H9 (cell line): ENCODE data around the gene ZNF783. TPM values are rescaled to one million over a fixed set of nuclear protein-coding genes. Genes with fewer than 3 reads are reported as not detected.

ENCODE experiments used
- DNase-seq: peaks from one replicate; pipeline ENCODE4 v3.0.0-alpha.2; 2017
- H2AFZ ChIP-seq: one replicate; pipeline ENCODE4 v1.6.1; 2013; ENCODE audit warnings: mild to moderate bottlenecking, low read length, control low read depth, moderate library complexity
- H2AK5ac ChIP-seq: 2 replicates; pipeline ENCODE4 v1.6.1; 2013; ENCODE audit warnings: low read length, control low read depth, mixed read lengths; ENCODE audit not compliant: insufficient read length
- H2BK120ac ChIP-seq: one replicate; pipeline ENCODE4 v1.6.1; 2013; ENCODE audit warnings: low read depth, mild to moderate bottlenecking, low read length, control low read depth, inconsistent platforms; ENCODE audit not compliant: poor library complexity, severe bottlenecking
- H2BK12ac ChIP-seq: 2 replicates; pipeline ENCODE4 v1.6.1; 2013; ENCODE audit warnings: low read length, control low read depth, mixed read lengths, low read depth; ENCODE audit not compliant: insufficient read length
- H2BK15ac ChIP-seq: 2 replicates; pipeline ENCODE4 v1.6.1; 2013; ENCODE audit warnings: low read depth, low read length, control low read depth
- H2BK20ac ChIP-seq: one replicate; pipeline ENCODE4 v1.6.1; 2013; ENCODE audit warnings: low read depth, mild to moderate bottlenecking, low read length, control low read depth, inconsistent platforms; ENCODE audit not compliant: poor library complexity, severe bottlenecking
- H2BK5ac ChIP-seq: 2 replicates; pipeline ENCODE4 v1.6.1; 2013; ENCODE audit warnings: low read length, control low read depth, mixed read lengths; ENCODE audit not compliant: insufficient read length
- H3K14ac ChIP-seq: 2 replicates; pipeline ENCODE4 v1.6.1; 2013; ENCODE audit warnings: low read length, control low read depth; ENCODE audit not compliant: insufficient read depth
- H3K18ac ChIP-seq: 2 replicates; pipeline ENCODE4 v1.6.1; 2013; ENCODE audit warnings: low read depth, mild to moderate bottlenecking, mixed read lengths, low read length, control low read depth; ENCODE audit not compliant: insufficient read length
- H3K23ac ChIP-seq: 2 replicates; pipeline ENCODE4 v1.6.1; 2013; ENCODE audit warnings: low read length, control low read depth, mixed read lengths, low read depth; ENCODE audit not compliant: insufficient read length
- H3K23me2 ChIP-seq: 2 replicates; pipeline ENCODE4 v1.6.1; 2013; ENCODE audit warnings: low read depth, mild to moderate bottlenecking, mixed read lengths, low read length, control low read depth; ENCODE audit not compliant: insufficient read length, poor library complexity, severe bottlenecking
- H3K27ac ChIP-seq: 2 replicates; pipeline ENCODE4 v1.5.1; 2013; ENCODE audit warnings: low read length, control low read depth, mixed read lengths, low read depth; ENCODE audit not compliant: insufficient read length
- H3K27me3 ChIP-seq: 2 replicates; pipeline ENCODE4 v1.6.1; 2013; ENCODE audit warnings: low read length, control low read depth, inconsistent platforms; ENCODE audit not compliant: insufficient read depth
- H3K4ac ChIP-seq: 2 replicates; pipeline ENCODE4 v1.6.1; 2013; ENCODE audit warnings: low read depth, mild to moderate bottlenecking, control low read depth, inconsistent platforms, low read length, moderate library complexity
- H3K4me1 ChIP-seq: 2 replicates; pipeline ENCODE4 v1.6.1; 2013; ENCODE audit warnings: low read length, control low read depth, inconsistent platforms; ENCODE audit not compliant: insufficient read depth
- H3K4me2 ChIP-seq: 2 replicates; pipeline ENCODE4 v1.6.1; 2013; ENCODE audit warnings: low read length, control low read depth, mixed read lengths; ENCODE audit not compliant: insufficient read length, insufficient read depth
- H3K56ac ChIP-seq: 2 replicates; pipeline ENCODE4 v1.6.1; 2013; ENCODE audit warnings: low read depth, mild to moderate bottlenecking, mixed read lengths, low read length, control low read depth; ENCODE audit not compliant: insufficient read length
- H3K79me1 ChIP-seq: 2 replicates; pipeline ENCODE4 v1.6.1; 2013; ENCODE audit warnings: low read depth, mild to moderate bottlenecking, moderate library complexity, low read length, control low read depth, inconsistent platforms; ENCODE audit not compliant: insufficient read depth, poor library complexity, severe bottlenecking
- H3K79me2 ChIP-seq: 2 replicates; pipeline ENCODE4 v1.6.1; 2013; ENCODE audit warnings: low read length, control low read depth, inconsistent platforms; ENCODE audit not compliant: insufficient read depth
- H3K9ac ChIP-seq: 2 replicates; pipeline ENCODE4 v1.6.1; 2013; ENCODE audit warnings: low read length, control low read depth, mixed read lengths; ENCODE audit not compliant: insufficient read length; ENCODE audit errors: extremely low read depth
- H3K9me3 ChIP-seq: one replicate; pipeline ENCODE4 v1.6.1; 2013; ENCODE audit warnings: low read depth, low read length, inconsistent platforms; ENCODE audit not compliant: control insufficient read depth
- H3T11ph ChIP-seq: one replicate; pipeline ENCODE4 v1.6.1; 2013; ENCODE audit warnings: mild to moderate bottlenecking, low read length, control low read depth, inconsistent platforms
- H4K20me1 ChIP-seq: one replicate; pipeline ENCODE4 v1.6.1; 2013; ENCODE audit not compliant: control insufficient read depth, insufficient read length, insufficient read depth
- H4K5ac ChIP-seq: 2 replicates; pipeline ENCODE4 v1.6.1; 2013; ENCODE audit warnings: low read depth, mild to moderate bottlenecking, mixed read lengths, low read length, control low read depth; ENCODE audit not compliant: insufficient read length
- H4K8ac ChIP-seq: replicated peaks from 2 replicates; pipeline ENCODE4 v1.6.1; 2013; ENCODE audit warnings: low read length, control low read depth, mixed read lengths, low read depth; ENCODE audit not compliant: insufficient read length
- H4K91ac ChIP-seq: 2 replicates; pipeline ENCODE4 v1.6.1; 2013; ENCODE audit warnings: low read depth, mild to moderate bottlenecking, moderate library complexity, mixed read lengths, low read length, control low read depth; ENCODE audit not compliant: insufficient read length
- H3K27ac Mint-ChIP-seq, 3 experiments: 2 replicates in 2 of 3; 3 replicates in 1 of 3; pipeline ENCODE4 v1.8.0; 2020 to 2021; ENCODE audit warnings: mixed read lengths in 3 of 3, mild to moderate bottlenecking in 1 of 3, moderate library complexity in 1 of 3
- H3K27me3 Mint-ChIP-seq: 2 replicates; pipeline ENCODE4 v1.8.0; 2021; ENCODE audit warnings: low read depth, mild to moderate bottlenecking, moderate library complexity, mixed read lengths
- H3K36me3 Mint-ChIP-seq, 3 experiments: 2 replicates in 2 of 3; 3 replicates in 1 of 3; pipeline ENCODE4 v1.8.0; 2020 to 2021; ENCODE audit warnings: low read depth in 3 of 3, mixed read lengths in 3 of 3; ENCODE audit not compliant: insufficient read depth in 1 of 3
- H3K4me1 Mint-ChIP-seq, 2 experiments: 2 replicates each; pipeline ENCODE4 v1.8.0; 2020; ENCODE audit warnings: mixed read lengths in 2 of 2
- H3K4me3 Mint-ChIP-seq, 2 experiments: 2 replicates in 1 of 2; 3 replicates in 1 of 2; pipeline ENCODE4 v1.8.0; 2020 to 2021; ENCODE audit warnings: mild to moderate bottlenecking in 2 of 2, mixed read lengths in 2 of 2, moderate library complexity in 1 of 2
- H3K9me3 Mint-ChIP-seq, 2 experiments: 2 replicates in 1 of 2; 3 replicates in 1 of 2; pipeline ENCODE4 v1.8.0; 2020; ENCODE audit warnings: mild to moderate bottlenecking in 2 of 2, mixed read lengths in 2 of 2, moderate library complexity in 1 of 2
- CTCF ChIP-seq: fragments of 200-600 bp; sonication (generic); conservative IDR thresholded peaks from 3 replicates; pipeline ENCODE4 v1.8.0; 2021; ENCODE audit warnings: antibody characterized with exemption, mild to moderate bottlenecking
- total RNA-seq: library from RNA; stranded (reverse); gene quantifications from 2 replicates; pipeline ENCODE4 v1.2.1, GENCODE V29; 2021

Gene ZNF783
- total RNA-seq, 1 experiment from 2014 or later = 13.6 TPM

GRCh38 chr7:149322737-149323136 is 60.7 kb downstream of the ZNF783 start:
- H3K4ac ChIP-seq = no peak overlapping the region
- H2BK20ac ChIP-seq = no peak overlapping the region
- TF ChIP-seq CTCF = no peak
- H2BK12ac ChIP-seq = no peak overlapping the region
- no peaks in the 10 kb centered on the region for H4K20me1 ChIP-seq
- H4K8ac ChIP-seq = no peak overlapping the region
- no peaks in the 10 kb centered on the region for H3K23me2 ChIP-seq
- H2AFZ ChIP-seq = no peak overlapping the region
- no peak overlapping the region for H3K18ac ChIP-seq
- H3K36me3 Mint-ChIP-seq = peaks cover 0 to 10% (median 8%) of the 10 kb centered on the region in 3 experiments; a peak in 5 of 7 replicates
- H3K56ac ChIP-seq = no peak overlapping the region
- H3K23ac ChIP-seq = no peak overlapping the region
- H3K4me2 ChIP-seq = no peak overlapping the region
- no peak overlapping the region for H2AK5ac ChIP-seq
- H2BK15ac ChIP-seq = no peak overlapping the region
- no peaks in the 10 kb centered on the region for H3K79me1 ChIP-seq
- no peak overlapping the region for H3K27ac ChIP-seq
- no peaks in the 10 kb centered on the region for H3K9me3 ChIP-seq
- no peak overlapping the region for H2BK120ac ChIP-seq
- H3K4me3 Mint-ChIP-seq = no peak overlapping the region
- no peak overlapping the region for H4K91ac ChIP-seq
- H3K27me3 ChIP-seq = no peaks in the 10 kb centered on the region
- no peak overlapping the region for H2BK5ac ChIP-seq
- H3K27me3 Mint-ChIP-seq = peaks cover 2% of the 10 kb centered on the region; the same call in 1 of the 2 replicates
- H3K27ac Mint-ChIP-seq = no peak overlapping the region
- H3K4me1 ChIP-seq = peaks cover 3% of the 10 kb centered on the region; the same call in 1 of the 2 replicates
- H3K9me3 Mint-ChIP-seq = peaks cover 16 to 22% of the 10 kb centered on the region in 2 experiments
- H4K5ac ChIP-seq = no peak overlapping the region
- H3K14ac ChIP-seq = no peak overlapping the region
- no peaks in the 10 kb centered on the region for H3K79me2 ChIP-seq
- peaks cover 26 to 28% of the 10 kb centered on the region in 2 experiments for H3K4me1 Mint-ChIP-seq
- DNase-seq = no peak
- no peak overlapping the region for H3T11ph ChIP-seq
- no peak overlapping the region for H3K9ac ChIP-seq
